PC-9 (cell line): Measurements from ENCODE around the gene SRGAP3.

Experiments
- CTCF ChIP-seq: fragments of 200-600 bp; sonication (generic); conservative IDR thresholded peaks from 2 replicates; pipeline ENCODE4 v1.6.1; 2017; ENCODE audit warnings: mixed run types, antibody characterized with exemption, mild to moderate bottlenecking, moderate library complexity
- EZH2 ChIP-seq: fragments of 200-600 bp; sonication (generic); IDR thresholded peaks from 2 replicates; pipeline ENCODE4 v1.8.0; 2017; ENCODE audit warnings: antibody characterized with exemption, low read depth

GRCh38 chr3:9021271-9022009 is 228.0 kb downstream of the SRGAP3 start:
- TF ChIP-seq CTCF (no peak), EZH2 (no peak)
